ENCODE data around the gene AGPAT3.

The AGPAT3 gene

GRCh38 chr21:43869486-43870325, 4.7 kb downstream of the AGPAT3 start:
- Histone ChIP-seq H3K36me3 (ENCODE audit: control insufficient read depth, insufficient read depth, low read length) (no peaks in the 10 kb centered on the region), H3K27me3 (ENCODE audit: control insufficient read depth, insufficient read depth, low read length) (no peaks in the 10 kb centered on the region), H3K27ac (no peak overlapping the region), H3K79me2 (peaks cover 33% of the 10 kb centered on the region), H3K9ac (no peak overlapping the region), H3K4me1 (peaks cover 8% of the 10 kb centered on the region), H3K4me2 (ENCODE audit: low read length) (no peak overlapping the region), H3K4me3 (ENCODE audit: low read depth, low read length) (no peak overlapping the region), H3K9me3 (ENCODE audit: control insufficient read depth, low read length) (no peaks in the 10 kb centered on the region), H2AFZ (no peak overlapping the region)
- no peak for TF ChIP-seq CTCF (IDR thresholded peaks at IDR 0.05)

- H3K4me3 ChIP-seq (ENCODE audit: low read depth, low read length), result no peak overlapping the region
- no peak overlapping the region for H3K27ac ChIP-seq
- no peak for TF ChIP-seq CTCF (IDR thresholded peaks at IDR 0.05)
- no peaks in the 10 kb centered on the region for H3K9me3 ChIP-seq (ENCODE audit: control insufficient read depth, low read length)
- H3K27me3 ChIP-seq (ENCODE audit: control insufficient read depth, insufficient read depth, low read length), result no peaks in the 10 kb centered on the region
- no peak overlapping the region for H2AFZ ChIP-seq
- H3K79me2 ChIP-seq, result peaks cover 33% of the 10 kb centered on the region
- no peaks in the 10 kb centered on the region for H3K36me3 ChIP-seq (ENCODE audit: control insufficient read depth, insufficient read depth, low read length)
- no peak overlapping the region for H3K4me2 ChIP-seq (ENCODE audit: low read length)
- H3K4me1 ChIP-seq, result peaks cover 7% of the 10 kb centered on the region
- no peak overlapping the region for H3K9ac ChIP-seq
These were observed 6.5 kb downstream of the AGPAT3 start for GRCh38 chr21:43871487-43871886.

- TF ChIP-seq CTCF (IDR thresholded peaks at IDR 0.05), result no peak
- H3K4me3 ChIP-seq (ENCODE audit: low read depth, low read length), result no peak overlapping the region
- no peaks in the 10 kb centered on the region for H3K27me3 ChIP-seq (ENCODE audit: control insufficient read depth, insufficient read depth, low read length)
- H3K27ac ChIP-seq, result no peak overlapping the region
- H3K9me3 ChIP-seq (ENCODE audit: control insufficient read depth, low read length), result no peaks in the 10 kb centered on the region
- peaks cover 28% of the 10 kb centered on the region for H3K79me2 ChIP-seq
- H2AFZ ChIP-seq, result no peak overlapping the region
- H3K4me2 ChIP-seq (ENCODE audit: low read length), result no peak overlapping the region
- H3K36me3 ChIP-seq (ENCODE audit: control insufficient read depth, insufficient read depth, low read length), result no peaks in the 10 kb centered on the region
- H3K4me1 ChIP-seq, result peaks cover 3% of the 10 kb centered on the region
- H3K9ac ChIP-seq, result no peak overlapping the region
These were observed 7.6 kb downstream of the AGPAT3 start for GRCh38 chr21:43872531-43873197.

GRCh38 chr21:43873673-43874072, 8.7 kb downstream of the AGPAT3 start:
- H3K4me3 ChIP-seq (ENCODE audit: low read depth, low read length), result no peak overlapping the region
- H3K36me3 ChIP-seq (ENCODE audit: control insufficient read depth, insufficient read depth, low read length), result no peaks in the 10 kb centered on the region
- no peak overlapping the region for H2AFZ ChIP-seq
- no peaks in the 10 kb centered on the region for H3K9me3 ChIP-seq (ENCODE audit: control insufficient read depth, low read length)
- no peak overlapping the region for H3K9ac ChIP-seq
- TF ChIP-seq CTCF (IDR thresholded peaks at IDR 0.05), result no peak
- peak overlapping the region; percentile 5 for H3K27ac ChIP-seq
- peaks cover 26% of the 10 kb centered on the region for H3K79me2 ChIP-seq
- no peak overlapping the region for H3K4me2 ChIP-seq (ENCODE audit: low read length)
- no peaks in the 10 kb centered on the region for H3K27me3 ChIP-seq (ENCODE audit: control insufficient read depth, insufficient read depth, low read length)
- peaks cover 3% of the 10 kb centered on the region for H3K4me1 ChIP-seq

Measured in parathyroid adenoma (tissue), 2 donors.